ENCODE measurements around the gene SUSD4. TPM values are rescaled to one million over a fixed set of nuclear protein-coding genes. Genes with fewer than 3 reads are reported as not detected.

SUSD4 gene
- total and polyA plus RNA-seq, 2 donors (not counting 3 experiments of a cell fraction or from before 2014, with no cell fraction given), result not detected

- FAIRE-seq (no peak), DNase-seq (ENCODE audit: low read depth, low spot score) (no peak)
- intact Hi-C loops (cut with micrococcal nuclease) (no loop called here), dilution Hi-C loops (cut with MboI; ENCODE audit: extremely low pct_ligation_motif_present, low sequenced_read_pairs) (no loop called here)
- Histone ChIP-seq H3K9ac (replicated peaks; ENCODE audit: extremely low read depth, insufficient read depth, low read length) (no peak overlapping the region), H3K9me3 (replicated peaks; ENCODE audit: control insufficient read depth, insufficient read depth, low read length) (no peaks in the 10 kb centered on the region), H3K4me1 (ENCODE audit: control insufficient read depth, extremely low read depth, insufficient read depth, low read length) (no peaks in the 10 kb centered on the region), H3K27ac (ENCODE audit: insufficient read depth, low read depth, low read length) (no peak overlapping the region), H3K4me3 (replicated peaks in 1 of 3; ENCODE audit: insufficient read depth in 1 of 3, low read depth in 1 of 3, low read length in 3 of 3) (no peak overlapping the region), H3K79me2 (ENCODE audit: control insufficient read depth, insufficient read depth, low read length) (no peaks in the 10 kb centered on the region), H3K4me2 (ENCODE audit: insufficient read depth, low read length) (no peak overlapping the region), H3K9me1 (replicated peaks; ENCODE audit: control insufficient read depth, extremely low read depth, insufficient read depth, low read length) (no peaks in the 10 kb centered on the region), H3K36me3 (ENCODE audit: control insufficient read depth in 2 of 2, extremely low read depth in 1 of 2, insufficient read depth in 2 of 2, low read length in 2 of 2) (no peaks in the 10 kb centered on the region), H4K20me1 (replicated peaks; ENCODE audit: control insufficient read depth, extremely low read depth, insufficient read depth, low read length) (no peaks in the 10 kb centered on the region), H3K27me3 (ENCODE audit: control insufficient read depth in 2 of 2, insufficient read depth in 2 of 2, low read length in 2 of 2) (no peaks in the 10 kb centered on the region), H2AFZ (ENCODE audit: low read depth, low read length) (no peak overlapping the region)
- ChIA-PET POLR2A (no interaction called here), CTCF (no interaction called here)
- no peak for TF ChIP-seq POLR2AphosphoS5 (IDR thresholded peaks at IDR 0.05; ENCODE audit: insufficient read depth, low read depth, low read length)
- no peak for TF ChIP-seq EZH2 (IDR thresholded peaks at IDR 0.05; ENCODE audit: borderline replicate concordance, low read depth, low read length, severe bottlenecking)
- no peak for TF ChIP-seq FOS (IDR thresholded peaks at IDR 0.05; ENCODE audit: borderline replicate concordance, insufficient read depth, low read length)
- no peak for TF ChIP-seq MAX (IDR thresholded peaks at IDR 0.05; ENCODE audit: insufficient read depth, insufficient read length)
- no peak for TF ChIP-seq CTCF (IDR thresholded peaks at IDR 0.05; ENCODE audit: extremely low read depth in 1 of 2, insufficient read depth in 1 of 2, low read depth in 1 of 2, low read length in 2 of 2)
- TF ChIP-seq POLR2A (IDR thresholded peaks at IDR 0.05; ENCODE audit: low read depth, low read length), result no peak
- no peak for TF ChIP-seq GATA2 (IDR thresholded peaks at IDR 0.05; ENCODE audit: insufficient read depth, insufficient read length, low read depth, low read length)
- TF ChIP-seq JUN (IDR thresholded peaks at IDR 0.05; ENCODE audit: borderline replicate concordance, insufficient read depth, insufficient read length, low read depth), result no peak
- BruUV-seq (replicated peaks), result no TSS peak
These were observed 74.4 kb downstream of the SUSD4 start for GRCh38 chr1:223289621-223290020.
